GM18951 (cell line): ENCODE data around the gene ALDOC.

ENCODE experiments used
- POLR2A ChIP-seq: IDR thresholded peaks from 4 replicates; pipeline ENCODE4 v1.6.1; 2011; ENCODE audit warnings: mild to moderate bottlenecking; ENCODE audit not compliant: insufficient read length, insufficient read depth; ENCODE audit errors: extremely low read depth
- in situ Hi-C: fragments of 300-500 bp; cut with MboI; formaldehyde crosslinking; loops from one replicate; pipeline ENCODE4 v1.12.0; 2022; ENCODE audit warnings: low sequenced_read_pairs, mixed read lengths, inconsistent platforms; ENCODE audit not compliant: unreplicated experiment

ALDOC gene

DNA sequence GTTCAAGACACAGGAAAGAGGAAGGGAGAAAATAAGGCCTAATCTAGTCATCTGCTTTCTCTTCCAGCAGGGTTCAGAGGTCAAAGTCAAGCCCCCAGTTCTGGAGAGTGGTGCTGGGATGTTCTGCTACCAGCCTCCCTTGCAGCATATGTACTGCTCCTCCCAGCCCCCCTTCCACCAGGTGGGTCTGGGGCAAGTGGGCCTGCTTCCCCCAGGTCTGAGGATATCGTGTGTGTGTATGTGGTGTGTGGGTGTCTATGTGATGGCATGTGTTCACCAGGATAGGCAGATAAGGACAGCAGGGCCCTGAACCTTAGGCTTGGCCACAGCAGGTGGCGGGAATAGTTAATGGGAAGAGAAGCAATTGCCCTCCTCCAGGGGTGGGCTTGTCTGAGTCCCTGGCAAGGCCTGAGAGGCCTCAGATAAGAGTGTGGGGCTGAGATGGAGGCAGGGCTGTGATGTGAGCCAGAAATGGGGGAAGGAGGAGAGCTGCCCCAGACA is 49.5 kb downstream of the ALDOC start:
- in situ Hi-C loops: no loop called here
- TF ChIP-seq POLR2A: no peak

DNA sequence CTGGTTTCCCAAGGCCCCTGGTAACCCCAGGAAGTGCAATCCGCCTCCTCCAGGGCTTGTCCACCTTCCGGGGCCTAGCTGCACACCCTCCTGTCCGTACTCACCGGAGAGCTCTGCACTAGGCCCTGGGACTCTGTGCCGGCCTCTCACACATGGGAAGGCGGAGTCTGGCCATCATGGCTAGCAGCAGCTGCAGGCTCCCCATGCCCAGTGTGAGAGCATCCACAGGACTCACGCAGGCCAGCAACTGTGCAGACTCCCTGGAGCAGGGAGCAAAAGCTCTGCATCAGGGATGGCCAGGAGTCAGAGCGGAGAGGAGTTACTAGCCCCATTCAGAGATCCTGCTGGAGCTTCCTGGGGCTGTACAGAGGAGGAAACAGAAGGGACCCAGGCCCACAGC is 50.3 kb downstream of the ALDOC start:
- in situ Hi-C loops: no loop called here
- no peak for TF ChIP-seq POLR2A

DNA sequence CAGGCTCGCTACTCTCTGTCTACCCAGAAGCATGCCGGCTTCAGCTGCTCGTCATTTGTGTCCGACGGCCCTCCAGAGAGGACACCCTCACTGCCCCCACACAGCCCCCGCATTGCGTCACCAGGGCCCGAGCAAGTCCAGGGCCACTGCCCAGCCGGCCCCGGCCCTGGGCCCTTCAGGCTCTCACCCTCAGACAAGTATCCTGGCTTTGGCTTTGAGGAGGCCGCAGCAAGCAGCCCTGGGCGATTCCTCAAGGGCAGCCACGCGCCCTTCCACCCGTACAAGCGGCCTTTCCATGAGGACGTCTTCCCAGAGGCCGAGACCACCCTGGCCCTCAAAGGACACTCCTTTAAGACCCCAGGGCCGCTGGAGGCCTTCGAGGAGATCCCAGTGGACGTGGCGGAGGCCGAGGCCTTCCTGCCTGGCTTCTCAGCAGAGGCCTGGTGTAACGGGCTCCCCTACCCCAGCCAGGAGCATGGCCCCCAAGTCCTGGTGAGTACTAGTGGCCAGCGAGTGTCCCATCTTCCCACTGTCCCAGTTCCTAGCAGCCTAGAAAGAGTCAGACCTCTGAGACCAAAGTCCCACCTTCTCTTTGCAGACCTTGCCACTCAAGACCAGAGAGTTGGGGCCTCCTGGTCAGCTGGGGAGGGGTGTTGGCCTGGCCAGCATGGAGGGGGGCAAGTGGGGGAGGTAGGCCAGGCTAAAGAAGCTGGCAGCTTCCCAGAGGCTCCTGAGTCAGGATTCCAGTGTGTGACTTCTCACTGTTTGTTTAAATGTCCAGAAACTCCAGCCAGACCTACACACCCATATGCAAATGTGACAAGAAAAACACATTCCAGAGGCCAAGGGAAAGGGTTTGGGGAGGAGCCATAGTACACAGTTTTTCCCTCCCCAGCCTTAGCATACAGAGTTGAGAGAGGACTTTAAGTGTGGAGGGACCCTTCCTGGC is 51.9 kb downstream of the ALDOC start:
- no peak for TF ChIP-seq POLR2A
- in situ Hi-C loops: no loop called here

DNA sequence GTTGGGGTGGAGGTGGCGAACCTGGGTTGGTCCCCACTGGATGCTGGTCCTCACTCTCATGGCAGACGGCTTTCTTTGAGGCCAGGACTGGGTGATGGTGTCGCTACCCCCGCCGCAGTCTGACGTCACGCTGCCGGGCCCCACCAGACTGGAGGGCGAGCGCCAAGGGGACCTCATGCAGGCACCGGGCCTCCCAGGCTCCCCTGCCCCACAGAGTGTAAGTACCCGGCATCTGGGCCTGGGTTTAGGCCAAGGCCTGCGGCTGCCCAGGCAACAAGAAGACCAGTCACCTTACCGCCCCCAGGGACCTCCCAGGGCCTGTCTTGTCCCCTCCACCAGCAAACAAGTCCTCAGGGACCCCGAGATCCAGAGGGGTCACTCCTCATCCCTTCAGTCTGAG is 52.8 kb downstream of the ALDOC start:
- TF ChIP-seq POLR2A: no peak
- in situ Hi-C loops: no loop called here

DNA sequence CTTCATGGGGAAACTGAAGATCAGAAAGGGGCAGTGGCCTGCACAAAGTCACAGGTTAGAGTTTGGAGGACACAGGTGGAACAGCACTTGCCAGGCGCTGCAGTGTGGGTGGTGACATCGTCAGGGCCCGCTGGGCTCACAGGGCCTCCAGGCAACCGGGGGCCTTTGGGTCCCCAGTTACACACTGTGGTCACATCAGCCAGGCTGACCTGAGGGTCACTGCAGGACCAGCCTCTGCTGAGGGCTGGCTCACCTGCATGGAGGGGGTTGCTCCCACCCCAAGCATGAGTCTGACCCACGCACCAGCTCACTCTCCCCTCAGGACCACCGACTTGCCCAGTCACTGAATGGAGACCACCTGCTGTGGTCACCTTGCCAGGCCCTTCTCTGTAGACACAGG is 53.5 kb downstream of the ALDOC start:
- in situ Hi-C loops: no loop called here
- no peak for TF ChIP-seq POLR2A
